GM12864 (cell line): ENCODE measurements around the gene NUTM2E.
"Not testable (repeated sequence)": the region's sequence is repeated elsewhere in the genome, so short reads cannot be mapped to it uniquely, and the experiment has no call there.

Source experiments
- DNase-seq: peaks from one replicate; pipeline ENCODE4 v3.0.0-alpha.2; 2011; ENCODE audit warnings: low read depth
- H3K4me3 ChIP-seq: 2 replicates; pipeline ENCODE4 v1.5.1; 2011; ENCODE audit warnings: mild to moderate bottlenecking, low read depth, low read length, control low read depth
- TF ChIP-seq, protein P1 (sequence below): IDR thresholded peaks from 2 replicates; pipeline ENCODE4 v1.5.1; 2011; ENCODE audit warnings: low read depth, mild to moderate bottlenecking, moderate library complexity, low read length, control low read depth, inconsistent platforms; ENCODE audit errors: missing control alignments

The NUTM2E gene

GRCh38 chr10:79826496-79827215 lies at the start of gene NUTM2E:
NUTM2E (plus strand) TSS chr10:79826739; CDS start chr10:79841741, 15,002 bp downstream.
- peak within 1 kb of the TSS; percentile 61 for H3K4me3 ChIP-seq
- DNase-seq = peak; percentile 7

DNA sequence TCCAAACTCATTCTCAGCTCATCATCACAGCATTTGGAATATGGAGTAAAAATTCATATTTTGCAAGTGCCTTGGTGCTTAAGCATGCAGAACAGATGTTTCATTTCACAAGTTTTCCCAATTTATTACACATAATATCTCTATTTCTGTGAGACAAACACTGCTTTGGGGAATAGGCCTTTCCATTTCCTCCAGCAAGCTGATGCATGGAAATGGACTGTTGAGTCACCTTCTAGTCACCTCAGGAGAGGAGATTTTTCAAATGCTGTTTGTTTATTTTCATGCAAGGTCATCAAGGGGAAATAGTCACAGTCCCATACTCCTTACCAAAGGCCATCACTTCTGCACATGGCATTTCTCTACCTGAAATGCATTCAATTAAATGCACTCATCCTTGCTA lies 48.5 kb upstream of the NUTM2E start:
- not testable (repeated sequence) for H3K4me3 ChIP-seq, DNase-seq

- TF ChIP-seq, protein P1, sequence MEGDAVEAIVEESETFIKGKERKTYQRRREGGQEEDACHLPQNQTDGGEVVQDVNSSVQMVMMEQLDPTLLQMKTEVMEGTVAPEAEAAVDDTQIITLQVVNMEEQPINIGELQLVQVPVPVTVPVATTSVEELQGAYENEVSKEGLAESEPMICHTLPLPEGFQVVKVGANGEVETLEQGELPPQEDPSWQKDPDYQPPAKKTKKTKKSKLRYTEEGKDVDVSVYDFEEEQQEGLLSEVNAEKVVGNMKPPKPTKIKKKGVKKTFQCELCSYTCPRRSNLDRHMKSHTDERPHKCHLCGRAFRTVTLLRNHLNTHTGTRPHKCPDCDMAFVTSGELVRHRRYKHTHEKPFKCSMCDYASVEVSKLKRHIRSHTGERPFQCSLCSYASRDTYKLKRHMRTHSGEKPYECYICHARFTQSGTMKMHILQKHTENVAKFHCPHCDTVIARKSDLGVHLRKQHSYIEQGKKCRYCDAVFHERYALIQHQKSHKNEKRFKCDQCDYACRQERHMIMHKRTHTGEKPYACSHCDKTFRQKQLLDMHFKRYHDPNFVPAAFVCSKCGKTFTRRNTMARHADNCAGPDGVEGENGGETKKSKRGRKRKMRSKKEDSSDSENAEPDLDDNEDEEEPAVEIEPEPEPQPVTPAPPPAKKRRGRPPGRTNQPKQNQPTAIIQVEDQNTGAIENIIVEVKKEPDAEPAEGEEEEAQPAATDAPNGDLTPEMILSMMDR = peak; percentile 58
- DNase-seq = peak; percentile 22
- H3K4me3 ChIP-seq = not testable (repeated sequence)
Observed at GRCh38 chr10:79779310-79779938, 47.1 kb upstream of the NUTM2E start.

- not testable (repeated sequence) for DNase-seq, H3K4me3 ChIP-seq
Observed at GRCh38 chr10:79779992-79780391, 46.5 kb upstream of the NUTM2E start.

- not testable (repeated sequence) for DNase-seq, H3K4me3 ChIP-seq
Observed at GRCh38 chr10:79781584-79781983, 45.0 kb upstream of the NUTM2E start.

DNA sequence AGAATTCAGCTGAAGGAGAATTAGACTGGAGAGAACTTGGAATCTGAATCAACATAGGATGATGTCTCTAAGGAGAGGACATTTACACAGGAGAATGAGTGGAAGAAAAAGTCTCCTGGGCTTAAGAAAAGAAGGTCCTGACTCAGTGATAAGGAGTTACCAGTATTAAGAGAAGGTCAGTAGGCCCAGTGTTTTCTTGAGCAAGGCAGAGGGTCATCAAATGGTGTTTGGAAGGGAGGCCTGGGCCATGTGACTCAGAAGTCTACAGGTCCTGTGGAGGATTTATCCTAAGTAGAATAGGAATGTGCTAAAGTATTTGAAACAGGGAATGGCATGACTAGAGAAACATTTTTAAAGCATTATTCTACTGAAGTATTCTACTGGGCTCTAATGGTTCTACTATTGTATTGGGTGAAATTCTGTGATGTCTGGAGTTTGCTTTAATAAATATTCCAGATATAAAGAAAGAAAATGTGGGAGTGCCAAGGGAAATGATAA lies 39.0 kb upstream of the NUTM2E start:
- not testable (repeated sequence) for DNase-seq

DNA sequence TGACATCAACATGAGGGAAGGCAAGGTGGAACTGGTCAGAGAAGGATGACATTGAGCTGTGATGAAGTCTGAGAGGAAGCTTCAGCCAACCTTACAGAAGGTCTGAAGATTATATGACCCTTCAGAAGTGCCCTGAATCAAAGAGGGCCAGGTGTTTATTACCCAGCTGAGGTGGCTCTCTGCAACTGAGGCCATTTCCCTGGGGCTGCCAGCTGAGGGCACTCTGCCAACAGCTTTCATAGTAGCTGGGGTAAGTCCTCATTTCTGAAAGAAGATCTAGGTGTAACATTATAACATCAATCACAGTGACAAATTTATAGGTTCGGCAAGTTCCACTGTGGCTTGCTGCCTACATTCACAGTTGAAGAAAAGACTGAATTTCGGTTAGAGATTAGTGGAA lies 37.2 kb upstream of the NUTM2E start:
- not testable (repeated sequence) for DNase-seq, H3K4me3 ChIP-seq

More for the DNA sequence above, 39.0 kb upstream of the NUTM2E start:
- H3K4me3 ChIP-seq = not testable (repeated sequence)

DNA sequence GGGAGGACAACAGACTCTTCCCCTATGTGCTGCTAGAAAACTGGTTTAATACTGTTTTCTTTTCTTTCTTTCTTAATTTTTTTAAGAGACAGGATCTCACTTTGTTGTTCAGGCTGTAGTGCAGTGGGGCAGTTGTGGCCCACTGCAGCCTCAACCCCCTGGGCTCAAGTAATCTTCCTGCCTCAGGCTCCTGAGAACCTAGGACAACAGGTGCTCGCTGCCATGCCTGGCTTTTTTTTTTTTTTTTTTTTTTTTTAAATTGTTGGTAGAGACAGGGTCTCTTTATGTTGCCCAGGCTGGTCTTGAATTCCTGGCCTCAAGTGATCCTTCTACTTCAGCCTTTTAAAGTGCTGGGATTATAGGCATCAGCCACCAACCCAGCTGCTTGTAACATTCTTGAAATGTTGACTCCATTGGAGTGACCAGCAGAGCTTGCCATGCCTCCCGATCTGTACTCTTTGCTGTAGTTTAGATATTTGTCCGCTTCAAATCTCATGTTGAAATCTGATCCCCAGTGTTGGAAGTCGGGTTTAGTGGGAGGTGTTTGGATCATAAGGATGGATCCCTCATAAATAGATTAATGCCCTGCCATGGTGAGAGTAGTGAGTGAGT lies 34.5 kb upstream of the NUTM2E start:
- H3K4me3 ChIP-seq, DNase-seq: not testable (repeated sequence)

DNA sequence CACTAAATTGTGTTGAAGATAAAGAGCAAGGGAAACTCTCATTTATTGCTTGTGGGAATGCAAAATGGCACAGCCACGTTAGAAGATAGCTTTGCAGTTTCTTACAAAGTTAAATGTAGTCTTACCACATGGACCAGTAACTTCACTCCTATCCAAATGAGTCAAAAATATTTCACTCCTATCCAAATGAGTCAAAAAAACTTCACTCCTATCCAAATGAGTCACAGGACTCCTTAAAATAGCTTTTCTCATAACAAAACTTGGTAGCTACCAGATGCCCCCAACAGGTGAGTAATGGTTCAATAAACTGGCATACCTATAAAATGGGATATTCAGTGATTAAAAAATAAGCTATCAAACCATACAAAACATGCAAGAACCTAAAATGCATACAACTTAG lies 27.2 kb upstream of the NUTM2E start:
- H3K4me3 ChIP-seq = not testable (repeated sequence)

DNA sequence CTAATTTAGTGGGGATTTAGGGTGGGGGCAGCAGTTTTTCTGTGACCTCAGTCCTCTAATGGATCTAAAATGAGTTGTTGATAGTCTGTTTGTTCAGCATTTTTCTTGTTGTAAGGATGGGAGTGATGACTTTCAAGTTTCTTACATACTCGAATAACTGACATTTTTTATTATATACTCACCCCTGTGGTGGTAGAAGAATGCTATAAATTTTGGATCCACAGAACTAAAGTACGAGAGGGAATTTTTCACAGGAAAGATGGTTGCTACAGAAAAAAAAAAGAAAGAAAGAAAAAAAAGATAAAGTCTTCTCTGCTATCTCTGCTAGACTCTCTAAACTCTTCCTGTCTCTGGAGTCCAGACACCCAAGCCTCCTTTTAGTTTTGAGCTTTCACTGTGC lies 20.7 kb upstream of the NUTM2E start:
- not testable (repeated sequence) for DNase-seq, H3K4me3 ChIP-seq

More for the DNA sequence above, 27.2 kb upstream of the NUTM2E start:
- not testable (repeated sequence) for DNase-seq

DNA sequence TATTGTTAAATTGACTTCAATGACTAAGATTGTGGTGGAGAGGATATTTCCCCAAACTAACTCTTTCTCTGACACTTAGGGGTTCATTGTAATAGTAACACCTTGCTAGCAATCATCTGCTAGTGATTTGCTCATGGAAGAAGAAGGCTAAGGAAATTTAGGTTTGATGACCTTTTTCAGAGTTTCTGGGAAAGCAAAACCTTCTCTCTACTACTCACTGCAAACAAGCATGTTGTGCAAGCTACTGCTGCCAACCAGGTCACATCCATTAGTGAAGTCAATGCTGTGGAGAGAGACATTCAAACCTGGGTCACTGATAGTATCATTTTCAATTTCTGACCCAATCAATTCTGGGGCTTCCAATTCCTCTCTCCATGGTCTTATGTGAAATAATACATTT lies 14.6 kb upstream of the NUTM2E start:
- H3K4me3 ChIP-seq, DNase-seq: not testable (repeated sequence)

DNA sequence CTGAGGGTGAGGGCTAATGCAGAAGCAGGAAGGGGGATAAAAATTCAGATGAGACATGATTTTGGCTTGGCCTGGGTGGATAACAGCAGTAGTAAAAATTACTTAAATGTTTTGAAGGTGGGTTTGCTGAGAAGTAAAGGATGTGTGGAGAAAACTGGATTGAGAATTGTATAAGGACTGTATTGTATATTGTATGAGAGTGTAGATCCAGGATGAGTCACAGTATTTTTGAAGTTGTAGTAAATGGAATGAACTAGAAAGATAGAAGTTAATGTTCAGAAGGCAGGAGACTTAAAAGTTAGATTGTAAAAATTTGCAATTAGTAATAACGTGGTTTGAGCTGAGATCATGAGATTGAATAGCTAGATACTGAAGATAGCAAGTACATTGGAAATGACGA lies 10.2 kb upstream of the NUTM2E start:
- H3K4me3 ChIP-seq, DNase-seq: not testable (repeated sequence)

DNA sequence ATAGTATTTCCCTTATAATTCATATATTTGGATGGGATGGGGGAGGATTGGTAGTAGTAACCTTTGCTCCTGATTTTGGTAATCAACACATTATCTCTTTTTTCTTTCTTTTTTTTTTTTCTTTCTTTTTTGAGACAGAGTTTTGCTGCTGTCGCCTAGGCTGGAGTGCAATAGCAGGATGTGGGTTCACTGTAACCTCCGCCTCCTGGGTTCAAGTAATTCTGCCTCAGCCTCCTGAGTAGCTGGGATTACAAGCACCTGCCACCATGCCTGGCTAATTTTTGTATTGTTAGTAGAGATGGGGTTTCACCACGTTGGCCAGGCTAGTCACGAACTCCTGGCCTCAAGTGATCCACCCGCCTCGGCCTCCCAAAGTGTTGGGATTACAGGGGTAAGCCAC lies 3.2 kb upstream of the NUTM2E start:
- DNase-seq, H3K4me3 ChIP-seq: not testable (repeated sequence)

- H3K4me3 ChIP-seq = peak overlapping the region; percentile 55
- not testable (repeated sequence) for DNase-seq
Observed at GRCh38 chr10:79825587-79826011, 940 bp upstream of the NUTM2E start.

- not testable (repeated sequence) for DNase-seq
- peak overlapping the region; percentile 61 for H3K4me3 ChIP-seq
Observed at GRCh38 chr10:79826131-79826495, 426 bp upstream of the NUTM2E start.

- DNase-seq, H3K4me3 ChIP-seq: not testable (repeated sequence)
Observed at GRCh38 chr10:79833833-79834232, 7.3 kb downstream of the NUTM2E start.

- H3K4me3 ChIP-seq, DNase-seq: not testable (repeated sequence)
Observed at GRCh38 chr10:79835891-79836290, 9.4 kb downstream of the NUTM2E start.

DNA sequence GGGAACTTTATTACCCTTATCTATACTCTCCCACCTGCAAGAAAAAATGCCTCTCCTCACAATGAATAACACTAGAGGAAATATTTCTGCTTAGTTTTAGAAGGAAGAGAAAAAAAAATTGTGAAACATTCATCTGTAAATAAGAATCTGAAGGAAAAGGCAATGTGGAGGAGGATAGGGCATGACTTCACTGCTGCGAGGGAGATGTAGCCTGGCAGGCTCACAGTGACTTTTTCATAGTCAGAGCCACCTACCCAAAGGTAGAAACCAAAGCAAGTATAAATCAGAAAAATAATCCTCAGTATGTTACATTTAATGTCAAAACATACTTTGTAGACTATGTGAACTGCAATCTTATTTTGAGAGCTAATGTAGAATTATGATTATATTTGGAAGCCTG lies 10.4 kb downstream of the NUTM2E start:
- not testable (repeated sequence) for H3K4me3 ChIP-seq, DNase-seq
